IPS-NIHi11 (cell line): ENCODE results near the gene GDF15.
A peak's percentile ranks its signal among the peaks of the same experiment; 100 is the strongest.

Source experiments
- DNase-seq: peaks from one replicate; pipeline ENCODE4 v3.0.0; 2012; ENCODE audit warnings: mixed read lengths, low spot score

Gene GDF15

DNA sequence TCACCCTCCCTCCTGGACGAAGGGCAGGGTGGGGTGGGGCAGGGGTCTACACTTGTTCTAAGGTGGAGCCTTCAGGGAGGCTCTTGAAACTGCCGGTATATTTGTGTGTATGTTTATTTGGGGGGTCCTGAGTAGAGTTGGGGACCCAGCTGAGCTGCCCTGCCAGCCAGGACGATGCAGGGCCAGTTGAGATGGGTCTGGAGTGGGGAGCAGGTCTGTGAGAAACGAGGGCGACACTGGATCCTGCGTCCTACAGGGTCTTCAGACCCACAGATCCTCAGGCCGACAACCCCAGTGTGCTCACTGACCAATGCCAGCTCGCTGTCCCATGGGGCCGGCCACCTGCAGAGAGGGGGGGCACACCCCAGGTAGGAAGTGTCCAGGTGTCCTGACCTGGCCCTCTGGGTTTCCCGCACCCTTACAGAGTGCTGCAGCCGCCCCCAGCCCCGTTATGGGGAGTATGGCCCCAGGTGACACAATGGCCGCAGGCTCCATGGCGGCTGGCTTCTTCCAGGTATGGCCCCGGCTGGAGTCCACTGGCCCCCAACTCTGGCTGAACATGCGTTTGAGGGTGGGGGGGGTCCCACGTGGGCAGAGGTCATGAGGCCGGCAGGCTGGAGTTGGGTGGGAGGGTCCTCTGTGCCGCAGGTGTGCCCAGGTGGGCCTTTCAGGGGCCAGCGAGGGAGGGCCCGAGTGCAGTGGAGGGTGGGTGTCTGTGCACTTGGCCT, 44.6 kb downstream of the GDF15 start:
- no peak for DNase-seq

GRCh38 chr19:18431351-18432197, 45.6 kb downstream of the GDF15 start:
- DNase-seq: no peak

DNA sequence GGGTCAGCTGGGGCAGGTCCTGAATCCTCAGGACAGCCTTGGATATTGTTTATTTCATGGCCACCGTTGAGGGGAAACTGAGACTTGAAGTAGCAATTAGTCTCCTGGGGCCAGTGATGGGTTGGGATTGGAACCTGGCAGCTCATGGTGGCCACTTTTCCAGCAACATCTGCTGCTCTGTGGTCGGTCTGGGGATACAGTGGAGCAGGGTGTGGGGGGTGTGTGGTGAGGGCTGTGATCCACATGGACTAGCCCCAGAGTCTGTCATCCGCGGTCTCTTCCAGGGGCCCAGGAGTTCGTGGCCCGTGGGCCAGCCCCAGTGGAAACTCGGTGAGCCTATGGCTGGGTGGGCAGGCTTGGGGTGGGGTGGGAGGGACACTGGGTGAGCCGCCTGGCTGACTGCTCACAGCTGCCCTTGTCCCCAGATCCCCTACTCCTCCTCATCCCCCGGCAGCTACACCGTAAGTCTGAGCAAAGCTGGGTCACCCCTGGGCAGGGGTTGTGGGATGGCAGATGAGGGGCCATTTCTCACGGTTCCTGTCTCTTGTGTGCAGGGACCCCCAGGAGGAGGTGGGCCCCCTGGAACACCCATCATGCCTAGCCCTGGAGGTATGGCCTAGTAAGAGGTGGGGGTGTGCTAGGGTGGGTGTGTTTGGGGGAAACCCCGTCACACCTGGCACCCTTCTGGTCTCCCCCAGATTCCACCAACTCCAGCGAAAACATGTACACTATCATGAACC, 46.5 kb downstream of the GDF15 start:
- DNase-seq: no peak

- DNase-seq: peak; percentile 32
Observed at GRCh38 chr19:18433015-18433691, 47.2 kb downstream of the GDF15 start.

GRCh38 chr19:18433735-18434398, 47.9 kb downstream of the GDF15 start:
- peak; percentile 50 for DNase-seq

DNA sequence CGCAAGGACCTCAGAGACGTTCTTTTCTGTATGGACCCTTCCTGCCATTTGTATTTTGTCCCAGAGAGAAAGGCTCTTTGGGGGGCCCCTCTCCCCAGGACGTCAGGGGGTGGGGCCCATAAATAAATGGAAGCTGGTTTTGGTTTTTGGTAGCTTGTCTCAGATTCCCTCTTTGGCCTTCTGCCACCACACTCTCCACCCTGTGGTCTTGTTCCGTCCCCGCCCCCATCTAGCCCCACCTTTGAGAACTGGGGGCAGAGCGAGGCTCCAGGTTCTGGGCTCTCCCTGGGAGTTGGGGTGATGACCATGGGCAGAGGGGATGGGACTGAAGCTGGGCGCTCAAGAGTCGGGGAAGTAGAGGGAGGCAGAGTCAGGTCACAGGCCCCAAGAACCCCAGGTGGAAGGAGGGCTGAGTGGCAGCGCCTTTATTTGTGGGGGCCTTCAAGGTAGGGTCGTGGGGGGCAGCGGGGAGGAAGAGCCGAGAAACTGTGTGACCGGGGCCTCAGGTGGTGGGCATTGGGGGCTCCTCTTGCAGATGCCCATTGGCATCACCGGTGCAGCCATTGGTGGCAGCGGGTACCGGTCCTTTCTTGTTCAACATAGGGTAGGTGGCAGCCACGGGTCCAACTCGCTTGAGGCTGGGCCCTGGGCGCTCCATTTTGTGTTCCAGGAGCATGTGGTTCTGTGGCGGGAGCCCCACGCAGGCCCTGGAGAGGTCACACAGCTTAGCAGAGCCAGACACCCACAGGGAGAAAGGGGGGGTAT, 48.6 kb downstream of the GDF15 start:
- no peak for DNase-seq

GRCh38 chr19:18435178-18435841, 49.4 kb downstream of the GDF15 start:
- DNase-seq: no peak

GRCh38 chr19:18435842-18436670, 50.1 kb downstream of the GDF15 start:
- no peak for DNase-seq

GRCh38 chr19:18436671-18437490, 50.9 kb downstream of the GDF15 start:
- DNase-seq: peak; percentile 88

DNA sequence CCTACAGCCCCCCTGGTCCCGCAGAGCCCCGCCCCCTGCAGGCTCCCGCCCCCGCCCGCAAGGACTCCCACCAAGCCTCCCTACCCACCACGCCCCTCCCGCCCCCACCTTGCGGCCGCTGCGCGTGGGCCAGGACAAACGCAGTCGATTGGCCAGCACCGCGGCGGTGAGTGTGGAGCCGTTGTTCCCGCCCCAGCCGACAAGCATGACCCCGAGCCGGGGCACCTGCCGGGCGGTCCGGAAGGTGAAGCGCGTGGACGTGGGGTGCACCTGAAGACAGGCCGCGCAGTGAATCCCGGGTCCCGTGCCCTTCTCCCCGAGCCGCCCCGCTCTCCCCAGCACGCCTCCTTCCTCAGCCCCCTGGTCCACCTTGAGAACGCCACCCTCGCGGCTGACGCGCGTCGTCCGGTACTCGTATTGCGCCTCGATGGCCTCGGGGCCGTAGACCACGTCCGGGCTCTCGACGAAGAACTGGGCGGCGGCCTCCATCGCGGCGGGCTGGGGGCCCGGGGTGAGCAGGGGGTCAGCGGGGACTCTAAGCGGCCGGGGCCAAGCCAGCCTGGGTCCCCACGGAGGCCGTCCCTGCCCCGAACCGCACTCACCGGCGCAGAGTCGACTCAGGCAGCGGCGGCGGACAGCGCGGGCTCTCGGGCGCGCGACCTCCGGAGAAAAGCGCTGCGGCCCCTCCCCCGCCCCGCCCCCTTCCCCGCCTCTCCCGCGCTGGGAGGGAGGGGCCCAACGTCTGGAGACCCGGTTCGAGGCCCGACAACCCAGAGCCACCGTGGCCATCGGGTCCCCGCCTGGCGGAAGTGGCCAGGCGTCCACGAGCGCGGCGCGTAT, 51.8 kb downstream of the GDF15 start, which contains the start of gene ISYNA1:
Gene ISYNA1, minus strand, starts transcription at position 643 of the 840 bp plus-strand sequence. Its CDS starts 154 bp downstream, at position 489.
- peak; percentile 87 for DNase-seq

DNA sequence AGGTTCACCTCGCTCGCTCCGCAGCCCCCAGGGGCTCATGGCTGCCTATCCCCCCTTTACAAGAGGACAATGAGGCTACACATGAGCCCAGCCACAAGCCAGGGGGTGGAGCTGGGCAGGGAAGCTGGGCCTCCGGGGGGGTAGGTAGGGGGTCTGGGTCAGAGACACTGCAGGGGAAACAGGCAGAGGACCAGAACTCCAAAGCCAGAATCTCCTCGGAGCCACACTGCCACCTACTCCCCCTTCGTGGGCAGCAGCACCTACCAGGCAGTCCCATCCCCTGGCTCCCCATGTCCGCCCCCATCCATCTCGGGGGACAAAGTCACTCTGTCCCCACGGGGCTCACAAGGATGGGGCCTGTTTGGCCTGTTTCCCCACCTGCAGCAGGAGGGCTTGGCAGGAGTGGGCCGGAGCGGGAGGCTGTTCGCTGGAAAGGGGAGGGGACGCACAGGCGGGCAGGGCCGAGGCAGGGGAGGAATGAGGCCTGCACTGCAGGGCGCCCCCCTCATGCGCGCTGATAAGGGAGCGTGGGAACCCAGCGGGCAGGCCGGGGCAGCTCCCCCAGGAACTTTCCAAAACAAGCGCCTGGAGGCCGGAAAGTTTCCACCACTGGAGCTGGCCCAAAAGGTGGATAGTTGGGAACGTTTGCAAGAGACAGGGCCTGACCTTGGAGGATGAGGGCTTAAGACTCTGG, 52.5 kb downstream of the GDF15 start:
- DNase-seq: peak; percentile 73
